ENCODE measurements around the gene CAMK2A. TPM values are rescaled to one million over a fixed set of nuclear protein-coding genes. Genes with fewer than 3 reads are reported as not detected.

CAMK2A gene
- total RNA-seq, 1 donor, result 0.09 TPM

DNA sequence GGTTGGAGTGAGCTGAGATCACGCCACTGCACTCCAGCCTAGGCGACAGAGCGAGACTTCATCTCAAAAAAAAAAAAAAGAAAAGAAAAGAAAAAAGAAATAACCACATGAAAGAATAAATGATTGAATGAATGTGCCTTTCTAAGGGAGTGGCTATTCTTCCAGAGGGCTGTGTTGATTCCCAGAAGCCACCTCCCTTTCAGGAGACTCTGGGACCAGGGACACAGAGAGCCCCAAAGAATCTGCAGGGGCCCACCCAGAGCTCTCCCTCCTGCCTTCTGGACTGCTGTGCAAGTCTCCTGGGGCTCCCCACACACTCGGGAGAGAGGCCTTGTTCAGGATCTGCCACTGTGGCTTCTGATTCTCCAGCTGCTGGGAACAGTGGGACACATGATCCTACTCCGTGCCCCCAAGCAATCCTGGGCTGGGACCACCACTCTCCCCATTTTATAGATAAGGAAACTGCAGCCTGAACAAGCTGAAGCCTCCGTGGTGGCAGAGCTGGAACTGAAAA, 23.6 kb downstream of the CAMK2A start:
- no peak for DNase-seq (ENCODE audit: low read depth)
- TF ChIP-seq, protein P1, sequence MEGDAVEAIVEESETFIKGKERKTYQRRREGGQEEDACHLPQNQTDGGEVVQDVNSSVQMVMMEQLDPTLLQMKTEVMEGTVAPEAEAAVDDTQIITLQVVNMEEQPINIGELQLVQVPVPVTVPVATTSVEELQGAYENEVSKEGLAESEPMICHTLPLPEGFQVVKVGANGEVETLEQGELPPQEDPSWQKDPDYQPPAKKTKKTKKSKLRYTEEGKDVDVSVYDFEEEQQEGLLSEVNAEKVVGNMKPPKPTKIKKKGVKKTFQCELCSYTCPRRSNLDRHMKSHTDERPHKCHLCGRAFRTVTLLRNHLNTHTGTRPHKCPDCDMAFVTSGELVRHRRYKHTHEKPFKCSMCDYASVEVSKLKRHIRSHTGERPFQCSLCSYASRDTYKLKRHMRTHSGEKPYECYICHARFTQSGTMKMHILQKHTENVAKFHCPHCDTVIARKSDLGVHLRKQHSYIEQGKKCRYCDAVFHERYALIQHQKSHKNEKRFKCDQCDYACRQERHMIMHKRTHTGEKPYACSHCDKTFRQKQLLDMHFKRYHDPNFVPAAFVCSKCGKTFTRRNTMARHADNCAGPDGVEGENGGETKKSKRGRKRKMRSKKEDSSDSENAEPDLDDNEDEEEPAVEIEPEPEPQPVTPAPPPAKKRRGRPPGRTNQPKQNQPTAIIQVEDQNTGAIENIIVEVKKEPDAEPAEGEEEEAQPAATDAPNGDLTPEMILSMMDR (IDR thresholded peaks at IDR 0.05; ENCODE audit: insufficient read depth, low read length), result no peak
- no peak overlapping the region for H3K4me3 ChIP-seq (ENCODE audit: low read depth, low read length)

DNA sequence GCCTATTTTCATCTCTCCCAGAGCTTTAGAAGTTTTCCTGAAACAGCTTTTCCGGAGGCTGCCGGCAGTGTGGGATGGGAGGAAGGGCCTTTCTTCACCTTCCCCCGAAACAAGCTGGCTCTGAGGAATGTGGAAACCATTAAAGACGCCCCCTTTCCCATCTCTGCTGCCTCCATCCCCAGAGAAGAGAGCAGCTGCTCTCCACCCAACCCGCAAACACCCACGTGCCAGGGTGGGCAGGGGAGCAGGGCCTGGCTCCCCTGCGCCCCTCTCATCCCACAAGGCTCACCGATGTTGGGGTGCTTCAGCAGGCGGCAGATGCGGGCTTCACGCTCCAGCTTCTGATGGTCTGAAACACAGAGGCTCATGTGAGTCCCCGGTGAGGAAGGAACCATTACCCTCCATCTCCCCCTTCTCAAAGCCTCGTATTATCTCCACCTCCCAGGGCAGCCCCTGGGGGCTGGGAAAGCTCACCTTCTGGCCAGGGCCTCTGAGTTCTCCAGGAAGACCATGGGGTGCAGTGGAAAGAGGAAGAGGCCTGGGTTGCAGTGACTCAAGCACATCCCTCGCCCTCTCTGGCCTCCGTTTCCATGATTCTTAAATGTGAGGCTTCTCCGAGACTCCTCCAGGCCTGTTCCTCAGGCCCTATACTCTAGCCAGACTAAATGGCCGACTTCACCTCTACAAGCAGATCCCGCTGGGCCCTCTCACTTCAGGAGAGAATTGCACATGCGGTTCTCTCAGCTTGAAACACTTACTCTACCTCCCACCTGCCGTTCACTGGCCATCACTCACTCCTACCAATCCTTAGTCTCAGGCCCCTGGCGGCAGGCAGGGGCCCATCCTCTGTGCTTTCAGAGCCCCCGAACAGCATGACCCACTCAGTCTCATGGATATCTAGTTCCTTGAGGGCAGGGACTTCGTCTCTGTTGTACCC, 24.6 kb downstream of the CAMK2A start:
- TF ChIP-seq, protein P1 (IDR thresholded peaks at IDR 0.05; ENCODE audit: insufficient read depth, low read length), result no peak
- H3K4me3 ChIP-seq (ENCODE audit: low read depth, low read length), result no peak overlapping the region
- DNase-seq (ENCODE audit: low read depth), result no peak

DNA sequence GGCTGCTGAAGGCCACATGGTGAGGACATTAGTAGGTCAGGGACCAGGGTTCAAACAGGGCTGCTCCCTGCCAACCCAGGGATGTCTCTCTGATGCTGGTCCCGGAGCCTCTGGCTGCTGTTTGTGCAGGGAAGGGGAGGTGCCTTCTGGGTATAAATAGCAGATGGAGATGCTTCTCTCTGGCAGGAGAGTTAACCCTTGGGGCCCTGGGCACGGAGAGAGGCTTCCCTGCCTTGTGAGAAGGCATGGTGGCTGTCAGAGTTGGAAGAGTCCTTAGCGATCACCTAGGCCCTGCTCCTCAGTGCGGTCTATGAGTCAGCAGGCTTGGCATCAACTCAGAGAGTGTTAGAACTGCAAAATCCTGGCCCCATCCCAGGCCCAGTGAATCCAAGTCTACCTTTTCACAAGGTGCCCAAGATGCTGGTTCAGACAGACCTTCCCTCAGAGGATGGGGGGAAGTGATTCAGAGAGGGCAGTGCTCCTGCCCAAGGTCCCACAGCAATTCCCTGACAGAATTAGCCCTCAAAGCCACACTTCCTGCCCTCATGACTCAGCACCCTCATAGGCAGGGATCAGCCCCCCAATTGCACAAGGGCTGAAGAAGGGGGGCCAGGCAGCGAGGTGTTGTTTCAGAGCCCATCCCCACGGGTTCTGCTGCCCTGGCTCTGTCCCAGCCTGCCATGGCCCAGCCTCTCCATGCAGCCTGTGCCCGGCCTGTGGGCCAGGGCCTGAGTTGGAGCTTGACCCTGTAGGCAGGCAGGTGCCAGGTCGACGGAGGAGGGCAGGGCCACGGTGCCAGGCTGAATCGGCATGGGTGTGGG, 25.6 kb downstream of the CAMK2A start:
- TF ChIP-seq, protein P1 (IDR thresholded peaks at IDR 0.05; ENCODE audit: insufficient read depth, low read length), result no peak
- no peak overlapping the region for H3K4me3 ChIP-seq (ENCODE audit: low read depth, low read length)

DNA sequence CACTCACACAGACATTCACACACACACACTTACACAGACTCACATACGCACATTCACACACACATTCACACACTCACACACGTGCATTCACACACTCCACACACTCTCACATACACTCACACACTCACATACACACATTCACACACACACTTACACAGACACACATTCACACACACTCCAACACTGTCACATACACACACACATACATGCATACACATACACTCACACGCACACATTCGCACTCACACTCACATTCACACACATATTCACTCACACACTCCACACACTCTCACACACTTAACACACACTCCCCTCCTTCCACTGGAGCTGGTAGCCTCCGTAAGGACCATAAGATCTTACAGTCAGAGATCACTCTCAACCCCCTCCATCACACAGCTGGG, 26.2 kb downstream of the CAMK2A start:
- no peak overlapping the region for H3K4me3 ChIP-seq (ENCODE audit: low read depth, low read length)
- DNase-seq (ENCODE audit: low read depth), result no peak
- TF ChIP-seq, protein P1 (IDR thresholded peaks at IDR 0.05; ENCODE audit: insufficient read depth, low read length), result no peak

More for the DNA sequence above, 25.6 kb downstream of the CAMK2A start:
- peak; percentile 84 for DNase-seq (ENCODE audit: low read depth)

DNA sequence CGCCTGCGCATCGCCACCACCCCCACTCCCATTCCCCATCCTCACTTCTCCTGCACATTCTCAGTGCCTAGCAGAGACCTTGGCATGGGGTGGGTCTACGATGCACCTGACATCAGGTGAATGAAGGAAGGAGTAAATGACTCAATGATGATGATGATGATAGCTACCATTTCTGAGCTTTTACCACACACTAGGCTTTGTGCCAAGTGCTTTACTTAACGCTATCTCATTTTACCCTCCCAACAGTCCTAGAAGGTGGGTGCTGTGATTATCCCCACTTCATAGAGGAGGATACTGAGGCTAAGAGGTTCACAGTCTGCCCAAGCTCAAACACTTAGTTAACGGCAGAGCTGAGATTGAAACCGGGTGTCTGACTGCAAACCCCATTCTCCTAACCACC, 27.1 kb downstream of the CAMK2A start:
- no peak for DNase-seq (ENCODE audit: low read depth)
- H3K4me3 ChIP-seq (ENCODE audit: low read depth, low read length), result no peak overlapping the region
- TF ChIP-seq, protein P1 (IDR thresholded peaks at IDR 0.05; ENCODE audit: insufficient read depth, low read length), result no peak

DNA sequence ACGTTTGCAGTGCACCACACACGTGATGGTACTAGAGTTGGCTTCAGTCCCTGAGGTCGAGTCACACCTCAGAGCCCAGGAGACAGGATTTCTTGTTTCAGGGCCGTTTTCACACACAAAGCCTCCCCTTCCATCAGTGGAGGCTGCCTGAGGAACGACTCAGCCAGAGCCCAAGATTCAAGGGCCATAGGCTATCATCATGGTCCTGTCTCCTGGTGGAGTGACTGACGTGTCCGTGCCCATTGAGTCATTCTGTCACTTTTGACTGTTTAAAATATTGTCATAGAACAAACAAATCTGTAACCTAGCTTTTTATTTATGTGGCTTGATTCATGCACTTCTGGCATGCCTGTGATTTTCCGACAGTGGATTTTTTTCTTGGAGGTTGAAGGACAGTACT, 28.3 kb downstream of the CAMK2A start:
- H3K4me3 ChIP-seq (ENCODE audit: low read depth, low read length), result no peak overlapping the region

More for the DNA sequence above, 28.3 kb downstream of the CAMK2A start:
- peak; percentile 21 for DNase-seq (ENCODE audit: low read depth)
- TF ChIP-seq, protein P1 (IDR thresholded peaks at IDR 0.05; ENCODE audit: insufficient read depth, low read length), result no peak

All from fibroblast of the aortic adventitia (primary cell).